Measurements from ENCODE around the gene NFKBIL1. TPM values are rescaled to one million over a fixed set of nuclear protein-coding genes. Genes with fewer than 3 reads are reported as not detected.

Gene NFKBIL1
- total RNA-seq, 1 experiment from 2014 or later = 22.0 TPM

DNA sequence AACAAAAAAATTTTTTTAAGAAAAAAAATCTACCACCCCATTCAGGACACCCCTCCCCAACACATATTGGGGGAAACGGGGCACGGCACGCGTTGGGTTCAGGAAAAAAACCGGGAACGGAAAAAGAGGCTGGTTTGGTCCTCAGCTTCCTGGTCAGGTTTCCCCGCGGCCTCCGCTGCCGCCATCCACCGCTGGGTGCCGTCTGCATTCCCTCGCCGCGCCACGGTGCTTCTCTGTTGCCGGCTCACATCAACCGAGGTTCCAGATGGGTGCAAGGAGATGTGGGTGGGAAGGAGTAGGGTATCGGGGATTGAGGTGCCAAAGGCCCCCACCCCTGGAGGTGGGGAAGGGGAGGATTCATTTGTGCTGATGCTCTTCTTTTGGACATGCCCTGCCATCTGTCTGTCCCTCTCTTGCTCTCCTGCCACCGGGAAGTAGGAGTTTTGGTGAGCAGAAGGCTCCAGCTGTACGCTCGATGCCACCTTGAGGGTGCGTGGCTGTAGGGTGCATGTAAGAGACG, 12.8 kb upstream of the NFKBIL1 start:
- no peak for DNase-seq (ENCODE audit: low spot score)

- no peak for DNase-seq (ENCODE audit: low spot score)
These were observed 11.7 kb upstream of the NFKBIL1 start for GRCh38 chr6:31535538-31536324.

GRCh38 chr6:31538805-31539400, 8.5 kb upstream of the NFKBIL1 start:
- DNase-seq (ENCODE audit: low spot score) = no peak

DNA sequence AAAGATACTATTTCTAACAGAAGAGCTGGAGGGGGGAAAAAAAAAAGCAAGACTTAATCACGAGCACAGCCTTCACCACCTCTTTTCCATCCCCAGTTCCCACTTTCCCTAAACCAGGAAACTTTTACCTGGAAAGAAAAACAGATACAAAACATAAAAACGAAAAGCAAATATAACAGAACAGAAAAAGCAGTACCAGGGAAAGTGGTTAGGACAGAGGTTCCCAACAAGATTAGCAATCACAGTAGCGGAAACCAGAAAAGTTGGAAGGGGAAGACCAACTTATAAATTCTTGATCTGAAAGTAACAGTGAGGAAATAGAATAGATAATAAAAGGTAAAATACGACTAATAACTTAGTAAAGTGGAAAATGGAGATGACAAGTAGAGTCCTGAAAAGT, 6.8 kb upstream of the NFKBIL1 start:
- DNase-seq (ENCODE audit: low spot score) = no peak

- DNase-seq (ENCODE audit: low spot score) = peak; percentile 42
These were observed 6.2 kb upstream of the NFKBIL1 start for GRCh38 chr6:31541059-31541657.

GRCh38 chr6:31541658-31542521, 5.5 kb upstream of the NFKBIL1 start, which contains the start of gene DDX39B:
TSS of gene DDX39B (minus strand) at chr6:31542003. CDS start at chr6:31540532, 1,471 bp downstream.
- peak; percentile 95 for DNase-seq (ENCODE audit: low spot score)

- DNase-seq (ENCODE audit: low spot score) = no peak
These were observed 3.8 kb upstream of the NFKBIL1 start for GRCh38 chr6:31543639-31544038.

- DNase-seq (ENCODE audit: low spot score) = no peak
These were observed 2.7 kb upstream of the NFKBIL1 start for GRCh38 chr6:31544676-31545075.

DNA sequence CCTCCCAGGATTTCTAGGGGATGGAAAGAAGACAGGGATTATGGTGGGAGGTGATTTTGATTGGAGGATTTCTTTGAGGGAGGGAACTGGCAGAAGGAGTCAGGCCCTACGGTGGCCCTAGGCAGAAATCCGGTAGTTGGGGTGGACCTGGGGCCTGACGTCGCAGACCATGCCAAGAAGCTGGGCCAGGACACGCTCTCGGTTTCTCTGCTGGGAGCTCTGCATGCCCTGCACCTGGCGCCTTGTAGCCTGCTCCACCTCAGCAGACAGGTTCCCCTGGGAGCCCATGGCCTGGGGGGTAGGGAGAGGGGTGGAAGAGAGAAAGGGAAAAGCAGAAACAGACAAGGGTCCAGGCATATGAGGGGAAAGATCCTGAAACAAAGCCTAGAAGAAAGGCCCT, 2.1 kb upstream of the NFKBIL1 start:
- no peak for DNase-seq (ENCODE audit: low spot score)

- peak; percentile 84 for DNase-seq (ENCODE audit: low spot score)
These were observed 960 bp upstream of the NFKBIL1 start, which contains the start of gene ATP6V1G2 for GRCh38 chr6:31546339-31546957. TSS of gene ATP6V1G2 (minus strand) at chr6:31546608. CDS start at chr6:31546559, 49 bp downstream.

DNA sequence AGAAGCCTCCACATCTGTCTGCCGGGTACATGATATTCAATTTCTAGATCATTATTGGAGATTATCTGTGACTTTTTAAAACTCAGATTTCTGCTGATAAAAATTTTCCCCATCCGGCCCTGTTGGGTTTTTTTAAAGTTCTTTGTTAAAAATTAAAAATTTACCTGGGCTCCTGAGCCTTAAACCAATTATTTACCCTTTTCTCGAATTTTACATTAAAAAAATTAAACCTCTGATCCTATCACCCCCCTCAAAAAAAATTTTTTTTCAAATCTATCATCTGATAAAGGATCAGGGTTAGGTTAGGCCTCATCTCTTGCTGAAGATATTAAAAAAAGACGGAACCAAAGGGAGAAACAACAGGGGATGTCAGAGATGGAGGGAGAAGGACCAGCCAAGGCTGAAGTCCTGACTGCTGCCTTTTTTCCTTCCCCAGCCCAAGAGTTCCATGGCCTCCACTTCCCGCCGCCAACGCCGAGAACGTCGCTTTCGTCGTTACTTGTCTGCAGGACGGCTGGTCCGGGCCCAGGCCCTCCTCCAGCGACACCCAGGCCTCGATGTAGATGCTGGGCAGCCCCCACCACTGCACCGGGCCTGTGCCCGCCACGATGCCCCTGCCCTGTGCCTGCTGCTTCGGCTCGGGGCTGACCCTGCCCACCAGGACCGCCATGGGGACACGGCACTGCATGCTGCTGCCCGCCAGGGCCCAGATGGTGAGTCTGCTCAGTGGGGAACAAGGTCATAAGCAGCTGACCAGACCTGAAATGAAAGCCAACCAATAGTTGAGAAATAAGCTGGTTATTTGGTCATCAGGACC, 527 bp downstream of the NFKBIL1 start:
- no peak for DNase-seq (ENCODE audit: low spot score)

GRCh38 chr6:31548544-31548873, 1.1 kb downstream of the NFKBIL1 start:
- no peak for DNase-seq (ENCODE audit: low spot score)

GRCh38 chr6:31551371-31551770, 4.0 kb downstream of the NFKBIL1 start:
- peak; percentile 33 for DNase-seq (ENCODE audit: low spot score)

DNA sequence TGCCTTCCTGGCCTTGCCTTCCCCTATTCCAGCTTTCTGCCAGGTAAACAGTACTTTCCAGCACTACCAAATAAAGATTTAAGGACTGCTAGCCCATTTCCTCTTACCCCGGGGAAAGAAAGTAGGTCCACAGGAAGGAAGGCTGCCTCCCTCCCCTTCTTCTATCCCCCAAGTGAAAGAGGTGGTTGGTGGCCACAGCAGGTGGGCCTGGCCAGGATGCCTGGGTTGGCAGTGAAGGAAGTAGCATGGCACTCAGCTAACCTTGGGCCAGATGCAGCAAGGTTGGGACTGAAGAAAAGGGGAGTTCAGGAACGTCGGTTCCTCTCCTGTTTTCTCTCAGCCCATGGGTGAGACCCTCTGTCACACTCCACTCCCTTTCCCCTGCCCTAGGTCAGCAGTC, 8.9 kb downstream of the NFKBIL1 start:
- DNase-seq (ENCODE audit: low spot score) = no peak

- no peak for DNase-seq (ENCODE audit: low spot score)
These were observed 10.3 kb downstream of the NFKBIL1 start for GRCh38 chr6:31557443-31558317.

GRCh38 chr6:31558318-31558625, 10.9 kb downstream of the NFKBIL1 start:
- DNase-seq (ENCODE audit: low spot score) = no peak

- DNase-seq (ENCODE audit: low spot score) = peak; percentile 39
These were observed 11.5 kb downstream of the NFKBIL1 start for GRCh38 chr6:31558631-31559500.

DNA sequence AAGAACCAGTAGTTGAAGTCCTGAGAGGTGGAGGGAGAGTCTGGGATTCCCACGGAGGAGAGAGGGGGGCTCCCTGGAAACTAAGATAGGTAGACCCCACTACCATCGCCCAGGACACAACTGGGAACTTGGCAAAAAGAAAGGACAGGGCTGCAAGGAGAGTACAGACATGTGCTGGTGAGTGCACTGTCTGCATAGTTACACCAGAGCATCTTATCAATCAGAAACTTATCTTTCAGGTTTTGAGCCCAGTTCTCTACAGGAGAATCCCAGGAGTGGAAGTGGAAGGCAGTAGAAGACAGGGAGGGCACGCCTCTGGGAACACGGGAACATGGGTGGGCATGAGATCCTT, 12.2 kb downstream of the NFKBIL1 start:
- no peak for DNase-seq (ENCODE audit: low spot score)
